ENCODE data around the gene TET2. TPM values are rescaled to one million over a fixed set of nuclear protein-coding genes. Genes with fewer than 3 reads are reported as not detected.

TET2 gene
- total RNA-seq, 1 experiment from 2014 or later: 7.0 TPM

GRCh38 chr4:105277702-105278101 is 131.0 kb downstream of the TET2 start:
- H3K36me3 ChIP-seq (ENCODE audit: control insufficient read depth, insufficient read depth, low read length): no peaks in the 10 kb centered on the region
- intact Hi-C loops (cut with micrococcal nuclease; ENCODE audit: unreplicated experiment) (no loop called here), in situ Hi-C loops (cut with HindIII; ENCODE audit: low pct_unique_long_range_greater_than_20kb, low sequenced_read_pairs) (no loop called here)
- TF ChIP-seq TCF7L2 (IDR thresholded peaks at IDR 0.05; ENCODE audit: low read depth, low read length) (no peak), REST (IDR thresholded peaks at IDR 0.05; ENCODE audit: insufficient read depth in 1 of 2, low read depth in 2 of 2, low read length in 1 of 2) (no peak), POLR2AphosphoS5 (IDR thresholded peaks at IDR 0.05; ENCODE audit: low read depth, low read length) (no peak), SIN3A (IDR thresholded peaks at IDR 0.05; ENCODE audit: borderline replicate concordance, insufficient read depth, low read depth, low read length) (no peak)
- TF ChIP-seq, protein P1, sequence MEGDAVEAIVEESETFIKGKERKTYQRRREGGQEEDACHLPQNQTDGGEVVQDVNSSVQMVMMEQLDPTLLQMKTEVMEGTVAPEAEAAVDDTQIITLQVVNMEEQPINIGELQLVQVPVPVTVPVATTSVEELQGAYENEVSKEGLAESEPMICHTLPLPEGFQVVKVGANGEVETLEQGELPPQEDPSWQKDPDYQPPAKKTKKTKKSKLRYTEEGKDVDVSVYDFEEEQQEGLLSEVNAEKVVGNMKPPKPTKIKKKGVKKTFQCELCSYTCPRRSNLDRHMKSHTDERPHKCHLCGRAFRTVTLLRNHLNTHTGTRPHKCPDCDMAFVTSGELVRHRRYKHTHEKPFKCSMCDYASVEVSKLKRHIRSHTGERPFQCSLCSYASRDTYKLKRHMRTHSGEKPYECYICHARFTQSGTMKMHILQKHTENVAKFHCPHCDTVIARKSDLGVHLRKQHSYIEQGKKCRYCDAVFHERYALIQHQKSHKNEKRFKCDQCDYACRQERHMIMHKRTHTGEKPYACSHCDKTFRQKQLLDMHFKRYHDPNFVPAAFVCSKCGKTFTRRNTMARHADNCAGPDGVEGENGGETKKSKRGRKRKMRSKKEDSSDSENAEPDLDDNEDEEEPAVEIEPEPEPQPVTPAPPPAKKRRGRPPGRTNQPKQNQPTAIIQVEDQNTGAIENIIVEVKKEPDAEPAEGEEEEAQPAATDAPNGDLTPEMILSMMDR (IDR thresholded peaks at IDR 0.05): no peak
- no peaks in the 10 kb centered on the region for H3K27me3 ChIP-seq (ENCODE audit: control insufficient read depth, insufficient read depth, low read length)
- no peak overlapping the region for H3K4me3 ChIP-seq (ENCODE audit: low read depth in 2 of 2, low read length in 2 of 2)
- no peak for DNase-seq (ENCODE audit: low read depth, low spot score)
- H3K27ac ChIP-seq (ENCODE audit: low read length): no peak overlapping the region
- no peaks in the 10 kb centered on the region for H3K9me3 ChIP-seq (ENCODE audit: control insufficient read depth, insufficient read depth, low read depth, low read length)
- ATAC-seq: no peak
- no TSS peak for BruUV-seq (replicated peaks)
- H3K4me1 ChIP-seq (ENCODE audit: control insufficient read depth, insufficient read depth, low read length): no peaks in the 10 kb centered on the region
- ChIA-PET CTCF (no interaction called here), POLR2A (no interaction called here)

GRCh38 chr4:105279314-105279713 is 132.6 kb downstream of the TET2 start:
- DNase-seq (ENCODE audit: low read depth, low spot score): no peak
- BruUV-seq (replicated peaks): no TSS peak
- no peak overlapping the region for H3K27ac ChIP-seq (ENCODE audit: low read length)
- intact Hi-C loops (cut with micrococcal nuclease; ENCODE audit: unreplicated experiment) (no loop called here), in situ Hi-C loops (cut with HindIII; ENCODE audit: low pct_unique_long_range_greater_than_20kb, low sequenced_read_pairs) (no loop called here)
- H3K9me3 ChIP-seq (ENCODE audit: control insufficient read depth, insufficient read depth, low read depth, low read length): no peaks in the 10 kb centered on the region
- ChIA-PET CTCF (no interaction called here), POLR2A (no interaction called here)
- no peak for TF ChIP-seq POLR2AphosphoS5 (IDR thresholded peaks at IDR 0.05; ENCODE audit: low read depth, low read length)
- TF ChIP-seq REST (IDR thresholded peaks at IDR 0.05; ENCODE audit: insufficient read depth in 1 of 2, low read depth in 2 of 2, low read length in 1 of 2): no peak
- H3K4me1 ChIP-seq (ENCODE audit: control insufficient read depth, insufficient read depth, low read length): no peaks in the 10 kb centered on the region
- H3K27me3 ChIP-seq (ENCODE audit: control insufficient read depth, insufficient read depth, low read length): no peaks in the 10 kb centered on the region
- ATAC-seq: no peak
- no peak overlapping the region for H3K4me3 ChIP-seq (ENCODE audit: low read depth in 2 of 2, low read length in 2 of 2)
- H3K36me3 ChIP-seq (ENCODE audit: control insufficient read depth, insufficient read depth, low read length): no peaks in the 10 kb centered on the region

Measured in Panc1 (cell line).